Neural progenitor cell (in vitro differentiated cells): ENCODE measurements around the gene DEFB132.

ENCODE experiments used
- EZH2 ChIP-seq: fragments of 200-600 bp; sonication (generic); IDR thresholded peaks from 2 replicates; pipeline ENCODE4 v1.6.1; 2017; ENCODE audit warnings: antibody characterized with exemption, mild to moderate bottlenecking, moderate library complexity
- TF ChIP-seq, protein P1 (sequence below): fragments of 200-600 bp; sonication (generic); IDR thresholded peaks from 2 replicates; pipeline ENCODE4 v1.5.1; 2017; ENCODE audit warnings: antibody characterized with exemption, mild to moderate bottlenecking

DNA sequence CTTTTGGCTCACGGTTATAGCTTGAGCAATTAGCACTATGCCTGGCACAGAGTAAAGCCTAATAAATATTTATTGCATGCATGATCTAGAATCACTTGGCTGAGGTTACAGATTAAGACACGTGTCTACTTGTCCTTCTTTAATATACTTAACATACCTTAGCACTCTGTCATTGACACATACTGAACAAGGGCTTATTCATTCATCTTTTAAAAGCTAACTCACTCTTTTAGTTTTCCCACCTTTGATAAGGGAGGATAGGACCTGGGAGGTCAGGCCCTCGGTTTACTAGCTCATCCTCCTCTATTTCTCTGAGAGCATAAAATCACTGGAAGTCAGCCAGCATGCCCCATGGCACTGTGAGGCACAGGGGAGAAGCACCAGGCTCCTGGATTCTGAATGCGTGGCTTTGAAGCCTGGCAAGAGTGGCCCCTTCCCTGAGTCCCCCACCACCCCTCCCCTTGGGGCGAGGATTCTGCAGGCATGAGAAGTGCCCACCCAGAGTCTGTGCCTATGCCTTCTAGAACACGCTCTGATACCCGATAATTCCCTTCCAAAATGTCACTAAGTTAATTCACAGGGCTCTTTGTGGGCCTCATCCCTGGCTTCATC lies 51.0 kb downstream of the DEFB132 start:
- no peak for TF ChIP-seq EZH2
- TF ChIP-seq, protein P1, sequence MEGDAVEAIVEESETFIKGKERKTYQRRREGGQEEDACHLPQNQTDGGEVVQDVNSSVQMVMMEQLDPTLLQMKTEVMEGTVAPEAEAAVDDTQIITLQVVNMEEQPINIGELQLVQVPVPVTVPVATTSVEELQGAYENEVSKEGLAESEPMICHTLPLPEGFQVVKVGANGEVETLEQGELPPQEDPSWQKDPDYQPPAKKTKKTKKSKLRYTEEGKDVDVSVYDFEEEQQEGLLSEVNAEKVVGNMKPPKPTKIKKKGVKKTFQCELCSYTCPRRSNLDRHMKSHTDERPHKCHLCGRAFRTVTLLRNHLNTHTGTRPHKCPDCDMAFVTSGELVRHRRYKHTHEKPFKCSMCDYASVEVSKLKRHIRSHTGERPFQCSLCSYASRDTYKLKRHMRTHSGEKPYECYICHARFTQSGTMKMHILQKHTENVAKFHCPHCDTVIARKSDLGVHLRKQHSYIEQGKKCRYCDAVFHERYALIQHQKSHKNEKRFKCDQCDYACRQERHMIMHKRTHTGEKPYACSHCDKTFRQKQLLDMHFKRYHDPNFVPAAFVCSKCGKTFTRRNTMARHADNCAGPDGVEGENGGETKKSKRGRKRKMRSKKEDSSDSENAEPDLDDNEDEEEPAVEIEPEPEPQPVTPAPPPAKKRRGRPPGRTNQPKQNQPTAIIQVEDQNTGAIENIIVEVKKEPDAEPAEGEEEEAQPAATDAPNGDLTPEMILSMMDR, result no peak
